Measurements from ENCODE around the gene CHD9.

The CHD9 gene

DNA sequence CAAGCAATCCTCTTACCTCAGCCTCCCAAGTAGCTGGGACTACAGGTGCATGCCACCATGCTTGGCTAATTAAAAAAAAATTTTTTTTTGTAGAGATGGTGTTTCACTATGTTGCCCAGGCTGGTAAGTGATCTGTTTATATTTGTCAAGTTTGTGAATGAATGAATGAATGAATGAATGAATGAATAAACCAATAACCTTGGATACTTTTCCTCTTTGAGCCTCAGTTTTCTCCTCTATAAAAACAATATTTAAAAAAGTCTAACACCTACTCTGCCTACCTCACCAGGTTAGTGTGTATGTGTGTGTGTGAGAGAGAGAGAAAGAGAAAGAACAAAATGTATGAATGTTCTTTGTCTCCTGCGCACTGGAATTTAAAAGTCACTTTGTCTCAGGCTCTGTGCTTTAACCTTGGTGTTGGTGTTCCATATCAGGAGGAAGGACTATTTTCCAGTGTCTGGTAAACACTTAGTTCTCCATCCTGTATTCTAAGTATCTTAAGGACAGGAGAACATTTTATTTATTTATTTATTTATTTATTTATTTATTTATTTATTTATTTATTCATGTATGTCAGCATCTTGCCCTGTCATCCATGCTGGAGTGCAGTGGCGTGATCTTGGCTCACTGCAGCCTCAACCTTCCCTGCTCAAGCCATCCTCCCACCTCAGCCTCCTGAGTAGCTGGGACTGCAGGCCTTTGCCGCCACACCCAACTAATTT lies 27.1 kb downstream of the CHD9 start:
- H2BK5ac ChIP-seq (ENCODE audit: low read depth, low read length, poor library complexity): peak overlapping the region; percentile 62
- no peak for DNase-seq
- no CpG with 5 or more reads among the region's 3 CpGs for WGBS (ENCODE audit: extremely low coverage, insufficient coverage, insufficient read length)

DNA sequence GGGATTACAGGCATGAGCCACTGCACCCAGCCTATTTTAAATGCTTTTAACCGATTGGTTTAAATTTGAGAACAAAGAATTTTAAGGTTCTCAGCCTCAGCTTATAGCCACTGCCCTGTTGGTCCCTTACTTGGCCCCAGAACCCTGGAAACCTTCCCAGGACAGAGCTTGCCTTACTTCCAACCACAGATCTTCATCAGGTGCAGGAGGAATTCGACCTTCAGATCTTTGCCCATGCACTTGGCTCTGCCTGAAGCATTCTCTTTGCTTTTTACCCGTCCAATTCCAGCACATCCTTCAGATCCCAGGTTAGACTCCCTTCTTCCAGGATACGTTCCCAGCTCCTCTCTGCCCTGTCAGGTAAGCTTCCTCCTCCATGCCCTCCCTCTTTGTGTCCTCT lies 27.7 kb downstream of the CHD9 start:
- Histone ChIP-seq H3K9me3 (ENCODE audit: insufficient read depth, low read depth, low read length) (no peaks in the 10 kb centered on the region), H3K36me3 (ENCODE audit: control insufficient read depth in 1 of 2, insufficient read depth in 2 of 2, low read length in 2 of 2) (no peaks in the 10 kb centered on the region), H2BK5ac (ENCODE audit: low read depth, low read length, poor library complexity) (no peak overlapping the region), H2AK5ac (ENCODE audit: low read length) (no peak overlapping the region), H4K91ac (ENCODE audit: low read depth, low read length) (no peak overlapping the region), H4K12ac (ENCODE audit: low read depth, low read length) (no peak overlapping the region), H3K18ac (ENCODE audit: low read length) (no peak overlapping the region), H3K79me1 (ENCODE audit: low read length) (peaks cover 16% of the 10 kb centered on the region), H3K23ac (ENCODE audit: low read length) (no peak overlapping the region), H2AFZ (ENCODE audit: insufficient read depth, low read length, poor library complexity) (no peak overlapping the region), H3K79me2 (ENCODE audit: control insufficient read depth, insufficient read depth, low read length, poor library complexity) (no peaks in the 10 kb centered on the region), H2BK120ac (ENCODE audit: insufficient read depth, low read length, poor library complexity) (no peak overlapping the region), H3K4me2 (ENCODE audit: low read length) (no peak overlapping the region), H3K9ac (ENCODE audit: low read length) (no peak overlapping the region), H2BK12ac (ENCODE audit: low read length) (no peak overlapping the region), H3K4me1 (ENCODE audit: control insufficient read depth in 1 of 2, insufficient read depth in 2 of 2, low read length in 2 of 2) (peaks cover 26 to 41% of the 10 kb centered on the region in 2 experiments), H3K27ac (ENCODE audit: low read depth, low read length) (no peak overlapping the region), H4K8ac (ENCODE audit: low read depth, low read length) (no peak overlapping the region), H3K4ac (ENCODE audit: low read depth, low read length) (no peak overlapping the region), H3K4me3 (ENCODE audit: low read depth, low read length) (no peak overlapping the region), H3K14ac (ENCODE audit: low read length) (no peak overlapping the region), H3K27me3 (ENCODE audit: insufficient read depth, low read length) (no peaks in the 10 kb centered on the region)
- no CpG with 5 or more reads among the region's 4 CpGs for WGBS (ENCODE audit: extremely low coverage, insufficient coverage, insufficient read length)
- DNase-seq: no peak

More for the DNA sequence above, 27.1 kb downstream of the CHD9 start:
- Histone ChIP-seq H3K9ac (ENCODE audit: low read length) (no peak overlapping the region), H3K9me3 (ENCODE audit: insufficient read depth, low read depth, low read length) (no peaks in the 10 kb centered on the region), H4K12ac (ENCODE audit: low read depth, low read length) (no peak overlapping the region), H4K8ac (ENCODE audit: low read depth, low read length) (no peak overlapping the region), H3K27ac (ENCODE audit: low read depth, low read length) (peak overlapping the region; percentile 87), H3K4me2 (ENCODE audit: low read length) (no peak overlapping the region), H4K91ac (ENCODE audit: low read depth, low read length) (no peak overlapping the region), H2BK12ac (ENCODE audit: low read length) (no peak overlapping the region), H3K79me2 (ENCODE audit: control insufficient read depth, insufficient read depth, low read length, poor library complexity) (no peaks in the 10 kb centered on the region), H3K79me1 (ENCODE audit: low read length) (peaks cover 16% of the 10 kb centered on the region), H3K27me3 (ENCODE audit: insufficient read depth, low read length) (no peaks in the 10 kb centered on the region), H3K4me1 (ENCODE audit: control insufficient read depth in 1 of 2, insufficient read depth in 2 of 2, low read length in 2 of 2) (peaks cover 26 to 41% of the 10 kb centered on the region in 2 experiments), H2AK5ac (ENCODE audit: low read length) (no peak overlapping the region), H3K18ac (ENCODE audit: low read length) (no peak overlapping the region), H3K14ac (ENCODE audit: low read length) (no peak overlapping the region), H3K36me3 (ENCODE audit: control insufficient read depth in 1 of 2, insufficient read depth in 2 of 2, low read length in 2 of 2) (no peaks in the 10 kb centered on the region), H2AFZ (ENCODE audit: insufficient read depth, low read length, poor library complexity) (no peak overlapping the region), H3K4me3 (ENCODE audit: low read depth, low read length) (no peak overlapping the region), H2BK120ac (ENCODE audit: insufficient read depth, low read length, poor library complexity) (peak overlapping the region; percentile 29), H3K23ac (ENCODE audit: low read length) (no peak overlapping the region), H3K4ac (ENCODE audit: low read depth, low read length) (no peak overlapping the region)

DNA sequence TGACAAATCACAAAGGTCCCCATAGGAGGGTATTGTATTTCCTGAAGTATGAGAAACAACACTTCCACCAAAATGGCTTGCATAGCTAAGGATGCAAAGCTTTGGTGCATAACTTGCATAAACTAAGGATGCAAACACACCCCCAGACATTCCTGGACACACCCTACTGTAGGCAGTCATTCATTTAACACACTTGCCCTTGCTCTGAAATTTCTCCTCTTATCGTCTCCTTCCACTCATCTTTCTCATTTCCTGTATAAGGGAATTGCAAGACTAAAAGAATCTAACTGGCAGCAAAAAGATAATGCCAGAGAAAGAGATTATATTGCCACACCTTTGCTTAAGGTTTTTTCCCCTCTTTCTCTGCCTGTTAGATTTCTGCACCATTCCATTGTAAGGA lies 28.3 kb downstream of the CHD9 start:
- no peak overlapping the region for H3K18ac ChIP-seq (ENCODE audit: low read length)
- no peak overlapping the region for H4K12ac ChIP-seq (ENCODE audit: low read depth, low read length)
- WGBS (ENCODE audit: extremely low coverage, insufficient coverage, insufficient read length): no CpG with 5 or more reads among the region's 1 CpG

DNA sequence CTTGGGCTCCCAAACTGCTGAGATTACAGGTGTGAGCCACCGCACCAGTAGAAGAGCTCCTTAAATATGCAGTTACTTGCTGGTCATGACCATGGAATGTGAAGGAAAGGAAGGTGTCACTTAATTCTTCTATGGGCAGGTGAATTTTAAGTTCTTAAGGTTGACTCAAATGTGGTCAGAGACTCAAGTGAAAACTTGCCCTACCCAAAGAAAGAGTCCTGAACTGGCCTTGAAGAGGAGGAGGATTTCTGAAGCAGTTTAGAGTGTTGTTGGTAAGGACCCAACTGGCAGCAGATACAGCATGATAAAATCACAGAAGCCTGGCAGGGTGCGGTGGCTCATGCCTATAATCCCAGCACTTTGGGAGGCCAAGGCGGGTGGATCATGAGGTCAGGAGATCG lies 29.4 kb downstream of the CHD9 start:
- Histone ChIP-seq H3K27me3 (ENCODE audit: insufficient read depth, low read length) (no peaks in the 10 kb centered on the region), H2BK5ac (ENCODE audit: low read depth, low read length, poor library complexity) (no peak overlapping the region), H4K12ac (ENCODE audit: low read depth, low read length) (no peak overlapping the region), H3K9me3 (ENCODE audit: insufficient read depth, low read depth, low read length) (no peaks in the 10 kb centered on the region), H3K4me2 (ENCODE audit: low read length) (no peak overlapping the region), H3K18ac (ENCODE audit: low read length) (no peak overlapping the region), H2AK5ac (ENCODE audit: low read length) (no peak overlapping the region), H2BK120ac (ENCODE audit: insufficient read depth, low read length, poor library complexity) (no peak overlapping the region), H3K23ac (ENCODE audit: low read length) (no peak overlapping the region), H4K8ac (ENCODE audit: low read depth, low read length) (no peak overlapping the region), H3K79me1 (ENCODE audit: low read length) (peaks cover 16% of the 10 kb centered on the region), H3K4ac (ENCODE audit: low read depth, low read length) (no peak overlapping the region), H3K4me3 (ENCODE audit: low read depth, low read length) (no peak overlapping the region), H3K14ac (ENCODE audit: low read length) (peak overlapping the region; percentile 32), H3K27ac (ENCODE audit: low read depth, low read length) (no peak overlapping the region), H2AFZ (ENCODE audit: insufficient read depth, low read length, poor library complexity) (no peak overlapping the region), H4K91ac (ENCODE audit: low read depth, low read length) (no peak overlapping the region), H3K79me2 (ENCODE audit: control insufficient read depth, insufficient read depth, low read length, poor library complexity) (no peaks in the 10 kb centered on the region), H3K36me3 (ENCODE audit: control insufficient read depth in 1 of 2, insufficient read depth in 2 of 2, low read length in 2 of 2) (no peaks in the 10 kb centered on the region), H3K4me1 (ENCODE audit: control insufficient read depth in 1 of 2, insufficient read depth in 2 of 2, low read length in 2 of 2) (peaks cover 26 to 38% of the 10 kb centered on the region in 2 experiments), H2BK12ac (ENCODE audit: low read length) (no peak overlapping the region), H3K9ac (ENCODE audit: low read length) (no peak overlapping the region)
- WGBS (ENCODE audit: extremely low coverage, insufficient coverage, insufficient read length): no CpG with 5 or more reads among the region's 4 CpGs
- DNase-seq: peak in 1 of 2 donors; percentile 19

More for the DNA sequence above, 28.3 kb downstream of the CHD9 start:
- Histone ChIP-seq H2BK120ac (ENCODE audit: insufficient read depth, low read length, poor library complexity) (no peak overlapping the region), H3K23ac (ENCODE audit: low read length) (no peak overlapping the region), H3K9me3 (ENCODE audit: insufficient read depth, low read depth, low read length) (no peaks in the 10 kb centered on the region), H2BK5ac (ENCODE audit: low read depth, low read length, poor library complexity) (no peak overlapping the region), H3K27me3 (ENCODE audit: insufficient read depth, low read length) (no peaks in the 10 kb centered on the region), H2AFZ (ENCODE audit: insufficient read depth, low read length, poor library complexity) (no peak overlapping the region), H3K4me2 (ENCODE audit: low read length) (no peak overlapping the region), H3K14ac (ENCODE audit: low read length) (no peak overlapping the region), H2BK12ac (ENCODE audit: low read length) (no peak overlapping the region), H4K8ac (ENCODE audit: low read depth, low read length) (no peak overlapping the region), H4K91ac (ENCODE audit: low read depth, low read length) (no peak overlapping the region), H3K79me1 (ENCODE audit: low read length) (peaks cover 16% of the 10 kb centered on the region), H3K4ac (ENCODE audit: low read depth, low read length) (no peak overlapping the region), H3K36me3 (ENCODE audit: control insufficient read depth in 1 of 2, insufficient read depth in 2 of 2, low read length in 2 of 2) (no peaks in the 10 kb centered on the region), H3K79me2 (ENCODE audit: control insufficient read depth, insufficient read depth, low read length, poor library complexity) (no peaks in the 10 kb centered on the region), H3K27ac (ENCODE audit: low read depth, low read length) (no peak overlapping the region), H2AK5ac (ENCODE audit: low read length) (no peak overlapping the region), H3K4me3 (ENCODE audit: low read depth, low read length) (no peak overlapping the region), H3K9ac (ENCODE audit: low read length) (no peak overlapping the region), H3K4me1 (ENCODE audit: control insufficient read depth in 1 of 2, insufficient read depth in 2 of 2, low read length in 2 of 2) (peaks cover 26 to 41% of the 10 kb centered on the region in 2 experiments)
- DNase-seq: no peak

All from trophoblast cell (in vitro differentiated cells and primary cell).